ENCODE results near the gene CCDC148.

DNA sequence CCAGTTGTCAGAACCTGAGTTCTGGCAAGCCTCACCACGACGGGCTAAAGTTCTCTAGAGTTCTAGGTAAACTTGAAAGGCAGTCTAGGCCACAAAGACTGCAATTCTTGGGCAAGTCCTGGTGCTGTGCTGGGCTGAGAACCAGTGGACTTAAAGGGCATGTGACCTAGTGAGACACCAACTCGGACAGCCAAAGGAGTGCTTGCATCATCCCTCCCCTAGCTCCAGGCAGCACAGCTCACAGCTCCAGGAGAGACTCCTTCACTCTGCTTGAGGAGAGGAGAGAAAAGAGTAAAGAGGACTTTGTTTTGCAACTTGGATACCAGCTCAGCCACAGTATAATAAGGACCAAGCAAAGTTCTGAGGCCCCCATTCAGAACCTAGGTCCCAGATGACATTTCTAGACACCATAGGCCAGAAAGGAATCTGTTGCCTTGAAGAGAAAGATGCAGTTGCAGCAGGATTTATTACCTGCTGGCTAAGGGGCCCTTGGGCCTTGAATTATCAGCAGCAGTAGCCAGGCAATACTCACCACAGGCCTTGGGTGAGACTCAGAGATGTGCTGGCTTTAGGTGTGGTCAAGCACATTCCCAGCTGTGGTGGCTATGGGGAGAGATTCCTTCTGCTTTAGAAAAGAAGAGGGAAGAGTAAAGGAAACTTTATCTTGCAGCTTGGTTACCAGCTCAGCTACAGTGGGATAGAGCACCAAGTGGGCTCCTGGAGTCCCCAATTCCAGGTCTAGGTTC is 303.1 kb downstream of the CCDC148 start:
- TF ChIP-seq EZH2 (IDR thresholded peaks at IDR 0.05; ENCODE audit: low read length, unreplicated experiment): no peak
- TF ChIP-seq, protein P1, sequence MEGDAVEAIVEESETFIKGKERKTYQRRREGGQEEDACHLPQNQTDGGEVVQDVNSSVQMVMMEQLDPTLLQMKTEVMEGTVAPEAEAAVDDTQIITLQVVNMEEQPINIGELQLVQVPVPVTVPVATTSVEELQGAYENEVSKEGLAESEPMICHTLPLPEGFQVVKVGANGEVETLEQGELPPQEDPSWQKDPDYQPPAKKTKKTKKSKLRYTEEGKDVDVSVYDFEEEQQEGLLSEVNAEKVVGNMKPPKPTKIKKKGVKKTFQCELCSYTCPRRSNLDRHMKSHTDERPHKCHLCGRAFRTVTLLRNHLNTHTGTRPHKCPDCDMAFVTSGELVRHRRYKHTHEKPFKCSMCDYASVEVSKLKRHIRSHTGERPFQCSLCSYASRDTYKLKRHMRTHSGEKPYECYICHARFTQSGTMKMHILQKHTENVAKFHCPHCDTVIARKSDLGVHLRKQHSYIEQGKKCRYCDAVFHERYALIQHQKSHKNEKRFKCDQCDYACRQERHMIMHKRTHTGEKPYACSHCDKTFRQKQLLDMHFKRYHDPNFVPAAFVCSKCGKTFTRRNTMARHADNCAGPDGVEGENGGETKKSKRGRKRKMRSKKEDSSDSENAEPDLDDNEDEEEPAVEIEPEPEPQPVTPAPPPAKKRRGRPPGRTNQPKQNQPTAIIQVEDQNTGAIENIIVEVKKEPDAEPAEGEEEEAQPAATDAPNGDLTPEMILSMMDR (conservative IDR thresholded peaks at IDR 0.05; ENCODE audit: low read depth, low read length): no peak
- TF ChIP-seq EZH2phosphoT487 (IDR thresholded peaks at IDR 0.05; ENCODE audit: borderline replicate concordance, low read length): no peak

Data from PC-3 (cell line).